ENCODE measurements around the gene MPC2.

GRCh38 chr1:167922611-167923074 lies 14.2 kb downstream of the MPC2 start:
- TF ChIP-seq CTCF (IDR thresholded peaks at IDR 0.05): no peak
- TF ChIP-seq ZNF263 (CRISPR knock-in tag; IDR thresholded peaks at IDR 0.05; ENCODE audit: low read depth): no peak
- no peak for TF ChIP-seq ZNF232 (CRISPR knock-in tag; IDR thresholded peaks at IDR 0.05)
- TF ChIP-seq ATF6 (CRISPR knock-in tag; IDR thresholded peaks at IDR 0.05): no peak
- no peak for TF ChIP-seq SMAD4 (CRISPR knock-in tag; IDR thresholded peaks at IDR 0.05)
- no peak for TF ChIP-seq MAX (CRISPR knock-in tag; IDR thresholded peaks at IDR 0.05)
- no peak for TF ChIP-seq RELA (CRISPR knock-in tag; IDR thresholded peaks at IDR 0.05; ENCODE audit: borderline replicate concordance)
- TF ChIP-seq FOXJ3 (CRISPR knock-in tag; IDR thresholded peaks at IDR 0.05; ENCODE audit: borderline replicate concordance): no peak
- TF ChIP-seq ETV6 (CRISPR knock-in tag; IDR thresholded peaks at IDR 0.05): no peak
- no peak for TF ChIP-seq HMGXB4 (CRISPR knock-in tag; IDR thresholded peaks at IDR 0.05)
- TF ChIP-seq CBFB (CRISPR knock-in tag; IDR thresholded peaks at IDR 0.05; ENCODE audit: low read depth): no peak
- no peak for TF ChIP-seq MYBL2 (CRISPR knock-in tag; IDR thresholded peaks at IDR 0.05)
- no peak for TF ChIP-seq CREB1 (CRISPR knock-in tag; IDR thresholded peaks at IDR 0.05)
- no peak for TF ChIP-seq FOXP4 (CRISPR knock-in tag; IDR thresholded peaks at IDR 0.05)

All from WTC11 (cell line).